Adipocyte (in vitro differentiated cells): ENCODE measurements around the gene OXGR1.

Source experiments
- DNase-seq: peaks from one replicate; pipeline ENCODE4 v3.0.0-alpha.2; 2015; ENCODE audit warnings: low read depth
- H3K27me3 ChIP-seq: replicated peaks from 2 replicates; pipeline ENCODE4 v1.7.0; 2013; ENCODE audit warnings: mild to moderate bottlenecking, low read length, moderate library complexity; ENCODE audit not compliant: control insufficient read depth, insufficient read depth
- H3K36me3 ChIP-seq: 2 replicates; pipeline ENCODE4 v1.7.0; 2013; ENCODE audit warnings: low read length, mild to moderate bottlenecking, moderate library complexity; ENCODE audit not compliant: control insufficient read depth, insufficient read depth, severe bottlenecking
- H3K4me1 ChIP-seq: 2 replicates; pipeline ENCODE4 v1.7.0; 2013; ENCODE audit warnings: mild to moderate bottlenecking, low read length, moderate library complexity; ENCODE audit not compliant: control insufficient read depth, insufficient read depth
- H3K4me3 ChIP-seq: 2 replicates; pipeline ENCODE4 v1.7.0; 2013; ENCODE audit warnings: mild to moderate bottlenecking, low read length, moderate library complexity
- H3K9ac ChIP-seq: 2 replicates; pipeline ENCODE4 v1.7.0; 2013; ENCODE audit warnings: mild to moderate bottlenecking, low read length, moderate library complexity
- H3K9me3 ChIP-seq: 2 replicates; pipeline ENCODE4 v1.7.0; 2013; ENCODE audit warnings: mild to moderate bottlenecking, low read length, moderate library complexity; ENCODE audit not compliant: control insufficient read depth

OXGR1 gene

GRCh38 chr13:97020194-97020593 lies 25.9 kb upstream of the OXGR1 start:
- H3K4me1 ChIP-seq: peaks cover 15% of the 10 kb centered on the region
- H3K27me3 ChIP-seq: no peaks in the 10 kb centered on the region
- H3K9me3 ChIP-seq: no peaks in the 10 kb centered on the region
- no peak overlapping the region for H3K4me3 ChIP-seq
- no peaks in the 10 kb centered on the region for H3K36me3 ChIP-seq
- no peak overlapping the region for H3K9ac ChIP-seq
- no peak for DNase-seq

- no peak for DNase-seq
- Histone ChIP-seq H3K36me3 (no peaks in the 10 kb centered on the region), H3K9ac (no peak overlapping the region), H3K27me3 (no peaks in the 10 kb centered on the region), H3K9me3 (no peaks in the 10 kb centered on the region), H3K4me1 (peaks cover 15% of the 10 kb centered on the region), H3K4me3 (no peak overlapping the region)
Observed at GRCh38 chr13:97019236-97019635, 25.0 kb upstream of the OXGR1 start.

GRCh38 chr13:97018029-97018819 lies 23.9 kb upstream of the OXGR1 start:
- Histone ChIP-seq H3K4me3 (no peak overlapping the region), H3K36me3 (no peaks in the 10 kb centered on the region), H3K9ac (no peak overlapping the region), H3K4me1 (peaks cover 15% of the 10 kb centered on the region), H3K9me3 (no peaks in the 10 kb centered on the region), H3K27me3 (no peaks in the 10 kb centered on the region)
- DNase-seq: peak; percentile 85

- Histone ChIP-seq H3K4me1 (peaks cover 15% of the 10 kb centered on the region), H3K9me3 (no peaks in the 10 kb centered on the region), H3K4me3 (no peak overlapping the region), H3K9ac (no peak overlapping the region), H3K36me3 (no peaks in the 10 kb centered on the region), H3K27me3 (no peaks in the 10 kb centered on the region)
- no peak for DNase-seq
Observed at GRCh38 chr13:97017322-97017721, 23.0 kb upstream of the OXGR1 start.

- Histone ChIP-seq H3K9ac (no peak overlapping the region), H3K9me3 (no peaks in the 10 kb centered on the region), H3K36me3 (no peaks in the 10 kb centered on the region), H3K27me3 (no peaks in the 10 kb centered on the region), H3K4me1 (peaks cover 15% of the 10 kb centered on the region), H3K4me3 (no peak overlapping the region)
- no peak for DNase-seq
Observed at GRCh38 chr13:97015661-97016350, 21.5 kb upstream of the OXGR1 start.

- Histone ChIP-seq H3K4me3 (no peak overlapping the region), H3K9ac (no peak overlapping the region), H3K4me1 (no peaks in the 10 kb centered on the region), H3K9me3 (no peaks in the 10 kb centered on the region), H3K36me3 (no peaks in the 10 kb centered on the region), H3K27me3 (peaks cover 3% of the 10 kb centered on the region)
- DNase-seq: no peak
Observed at GRCh38 chr13:97012251-97013048, 18.2 kb upstream of the OXGR1 start.

GRCh38 chr13:97011446-97012131 lies 17.3 kb upstream of the OXGR1 start:
- no peak overlapping the region for H3K9ac ChIP-seq
- no peak overlapping the region for H3K4me3 ChIP-seq
- peaks cover 3% of the 10 kb centered on the region for H3K27me3 ChIP-seq
- no peaks in the 10 kb centered on the region for H3K9me3 ChIP-seq
- H3K36me3 ChIP-seq: no peaks in the 10 kb centered on the region
- H3K4me1 ChIP-seq: no peaks in the 10 kb centered on the region
- no peak for DNase-seq

GRCh38 chr13:97008643-97009042 lies 14.4 kb upstream of the OXGR1 start:
- Histone ChIP-seq H3K27me3 (peaks cover 3% of the 10 kb centered on the region), H3K9ac (no peak overlapping the region), H3K4me3 (no peak overlapping the region), H3K4me1 (peaks cover 18% of the 10 kb centered on the region), H3K36me3 (no peaks in the 10 kb centered on the region), H3K9me3 (no peaks in the 10 kb centered on the region)
- DNase-seq: no peak

GRCh38 chr13:97005625-97006262 lies 11.5 kb upstream of the OXGR1 start:
- peak; percentile 62 for DNase-seq
- Histone ChIP-seq H3K27me3 (peaks cover 3% of the 10 kb centered on the region), H3K4me1 (peaks cover 22% of the 10 kb centered on the region), H3K9ac (no peak overlapping the region), H3K9me3 (no peaks in the 10 kb centered on the region), H3K4me3 (no peak overlapping the region), H3K36me3 (no peaks in the 10 kb centered on the region)

GRCh38 chr13:97004886-97005285 lies 10.6 kb upstream of the OXGR1 start:
- no peaks in the 10 kb centered on the region for H3K9me3 ChIP-seq
- no peak overlapping the region for H3K9ac ChIP-seq
- no peaks in the 10 kb centered on the region for H3K27me3 ChIP-seq
- H3K4me3 ChIP-seq: no peak overlapping the region
- no peaks in the 10 kb centered on the region for H3K36me3 ChIP-seq
- no peak for DNase-seq
- peaks cover 28% of the 10 kb centered on the region for H3K4me1 ChIP-seq
